ENCODE results near the gene RTN4RL2. TPM values are rescaled to one million over a fixed set of nuclear protein-coding genes. Genes with fewer than 3 reads are reported as not detected.
A peak's percentile ranks its signal among the peaks of the same experiment; 100 is the strongest.

Gene RTN4RL2
- total and polyA plus RNA-seq, 8 donors, result 0.75 to 8.1 (median 0.78) TPM; not detected in 3

DNA sequence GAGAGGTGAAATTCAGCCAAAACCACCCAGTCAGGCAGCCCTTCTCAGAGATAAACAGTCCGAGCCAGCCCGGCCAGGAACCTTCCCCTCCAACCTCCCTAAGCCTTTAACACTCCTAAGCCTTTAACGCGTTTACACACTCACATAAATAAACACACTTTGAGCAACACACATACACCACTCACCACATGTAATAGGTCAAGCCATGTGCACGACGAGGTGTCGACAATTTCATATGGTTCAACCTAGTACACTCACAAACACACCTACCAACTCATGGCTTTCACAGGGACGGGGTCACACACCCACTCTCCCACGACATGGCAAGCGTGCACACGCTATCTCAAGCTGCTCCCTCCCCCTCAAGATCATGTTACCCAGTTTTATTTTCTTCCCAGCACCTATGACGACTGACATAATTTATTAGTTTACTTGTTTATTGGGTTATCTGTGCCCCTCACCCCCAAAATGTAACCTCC lies 39.7 kb downstream of the RTN4RL2 start:
- Histone ChIP-seq H3K27ac (peak overlapping the region; percentile 84 to 92 (median 86)), H3K4me1 (peaks cover 37 to 66% (median 55%) of the 10 kb centered on the region in 4 donors), H3K4me3 (peak overlapping the region; percentile 23 to 32 (median 26)), H3K36me3 (peaks cover 3 to 36% (median 25%) of the 10 kb centered on the region in 4 donors), H3K9me3 (no peaks in the 10 kb centered on the region), H3K27me3 (no peaks in the 10 kb centered on the region)
- intact Hi-C loops (cut with DNase I; ENCODE audit: low total_unique reads), result no loop called here
- 13 to 32% (median 26%) methylated on average over 12 of the region's 12 CpGs for WGBS, 5 donors
- no peak for DNase-seq
- TF ChIP-seq POLR2A (IDR thresholded peaks at IDR 0.05) (no peak), POLR2AphosphoS5 (IDR thresholded peaks at IDR 0.05) (peak in 1 of 3 donors; percentile 42), EP300 (IDR thresholded peaks at IDR 0.05) (no peak)
- TF ChIP-seq, protein P1, sequence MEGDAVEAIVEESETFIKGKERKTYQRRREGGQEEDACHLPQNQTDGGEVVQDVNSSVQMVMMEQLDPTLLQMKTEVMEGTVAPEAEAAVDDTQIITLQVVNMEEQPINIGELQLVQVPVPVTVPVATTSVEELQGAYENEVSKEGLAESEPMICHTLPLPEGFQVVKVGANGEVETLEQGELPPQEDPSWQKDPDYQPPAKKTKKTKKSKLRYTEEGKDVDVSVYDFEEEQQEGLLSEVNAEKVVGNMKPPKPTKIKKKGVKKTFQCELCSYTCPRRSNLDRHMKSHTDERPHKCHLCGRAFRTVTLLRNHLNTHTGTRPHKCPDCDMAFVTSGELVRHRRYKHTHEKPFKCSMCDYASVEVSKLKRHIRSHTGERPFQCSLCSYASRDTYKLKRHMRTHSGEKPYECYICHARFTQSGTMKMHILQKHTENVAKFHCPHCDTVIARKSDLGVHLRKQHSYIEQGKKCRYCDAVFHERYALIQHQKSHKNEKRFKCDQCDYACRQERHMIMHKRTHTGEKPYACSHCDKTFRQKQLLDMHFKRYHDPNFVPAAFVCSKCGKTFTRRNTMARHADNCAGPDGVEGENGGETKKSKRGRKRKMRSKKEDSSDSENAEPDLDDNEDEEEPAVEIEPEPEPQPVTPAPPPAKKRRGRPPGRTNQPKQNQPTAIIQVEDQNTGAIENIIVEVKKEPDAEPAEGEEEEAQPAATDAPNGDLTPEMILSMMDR (IDR thresholded peaks at IDR 0.05), result no peak

DNA sequence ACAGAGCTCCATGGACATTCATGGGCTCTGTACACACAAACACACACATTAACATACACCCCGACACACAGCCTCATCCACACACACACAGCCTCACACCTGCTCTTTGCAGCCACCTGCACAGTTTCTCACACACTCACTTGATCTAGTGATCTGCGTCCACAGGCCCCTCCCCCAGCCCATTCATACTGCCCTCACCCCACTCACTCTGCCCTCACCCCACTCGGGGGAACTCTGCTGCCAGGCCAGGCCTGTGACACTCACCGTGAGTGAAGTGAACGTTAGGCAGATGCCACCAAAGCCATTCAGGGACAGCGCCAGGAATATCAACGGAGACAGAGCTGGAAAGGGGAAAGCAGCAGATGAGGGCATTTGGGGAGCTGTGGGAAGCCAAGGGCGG lies 40.2 kb downstream of the RTN4RL2 start:
- H3K9me3 ChIP-seq, result no peaks in the 10 kb centered on the region
- whole genome bisulfite sequencing, 5 donors, result 72 to 91% (median 75%) methylated on average over 8 of the region's 8 CpGs
- no peaks in the 10 kb centered on the region for H3K27me3 ChIP-seq
- peaks cover 3 to 36% (median 23%) of the 10 kb centered on the region in 4 donors for H3K36me3 ChIP-seq
- DNase-seq, result peak in 1 of 2 donors; percentile 53
- intact Hi-C loops (cut with DNase I; ENCODE audit: low total_unique reads), result no loop called here
- TF ChIP-seq POLR2AphosphoS5 (IDR thresholded peaks at IDR 0.05) (no peak), POLR2A (IDR thresholded peaks at IDR 0.05) (no peak), EP300 (IDR thresholded peaks at IDR 0.05) (no peak)
- TF ChIP-seq, protein P1 (IDR thresholded peaks at IDR 0.05), result no peak
- peaks cover 37 to 66% (median 55%) of the 10 kb centered on the region in 4 donors for H3K4me1 ChIP-seq
- no peak overlapping the region for H3K4me3 ChIP-seq
- peak overlapping the region; percentile 84 to 92 (median 86) for H3K27ac ChIP-seq

- DNase-seq, result no peak
- intact Hi-C loops (cut with DNase I; ENCODE audit: low total_unique reads), result no loop called here
- 89 to 97% (median 92%) methylated on average over 9 to 15 of the region's 15 CpGs for WGBS, 5 donors
- Histone ChIP-seq H3K4me1 (peaks cover 37 to 63% (median 53%) of the 10 kb centered on the region in 4 donors), H3K36me3 (peaks cover under 1 to 36% (median 21%) of the 10 kb centered on the region in 4 donors), H3K4me3 (no peak overlapping the region), H3K27me3 (no peaks in the 10 kb centered on the region), H3K27ac (peak overlapping the region; percentile 84 to 92 (median 86)), H3K9me3 (no peaks in the 10 kb centered on the region)
- TF ChIP-seq POLR2A (IDR thresholded peaks at IDR 0.05) (no peak), EP300 (IDR thresholded peaks at IDR 0.05) (no peak), POLR2AphosphoS5 (IDR thresholded peaks at IDR 0.05) (no peak)
- TF ChIP-seq, protein P1 (IDR thresholded peaks at IDR 0.05), result no peak
Measured at GRCh38 chr11:57500926-57501325, 40.6 kb downstream of the RTN4RL2 start.

DNA sequence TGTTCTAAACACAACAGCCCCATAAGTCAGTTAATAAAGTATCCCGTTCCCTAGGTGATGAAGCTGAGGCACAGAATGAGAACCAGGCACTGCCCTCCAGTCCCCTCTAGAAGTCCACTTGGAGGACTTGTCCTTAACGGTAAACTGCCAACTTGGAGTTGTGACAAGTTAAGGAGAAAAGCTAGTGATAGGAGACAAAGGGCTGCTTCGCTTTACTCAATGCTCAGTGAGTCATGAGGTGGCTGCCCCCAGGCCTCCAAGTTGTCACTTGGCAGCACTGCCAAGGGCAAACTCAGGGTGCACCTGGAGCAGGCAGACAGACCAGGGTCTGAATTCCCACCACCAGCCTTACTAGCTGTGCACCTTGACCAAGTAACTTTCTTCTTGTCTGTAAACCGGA lies 41.6 kb downstream of the RTN4RL2 start:
- peaks cover 0 to 38% (median 20%) of the 10 kb centered on the region in 4 donors for H3K36me3 ChIP-seq
- H3K27me3 ChIP-seq, result no peaks in the 10 kb centered on the region
- no peak overlapping the region for H3K4me3 ChIP-seq
- peak overlapping the region; percentile 37 to 87 (median 84) for H3K27ac ChIP-seq
- no peaks in the 10 kb centered on the region for H3K9me3 ChIP-seq
- TF ChIP-seq EP300 (IDR thresholded peaks at IDR 0.05), result no peak
- TF ChIP-seq, protein P1 (IDR thresholded peaks at IDR 0.05), result no peak
- TF ChIP-seq POLR2AphosphoS5 (IDR thresholded peaks at IDR 0.05), result peak in 1 of 3 donors; percentile 25
- intact Hi-C loops (cut with DNase I; ENCODE audit: low total_unique reads), result no loop called here
- WGBS, 5 donors, result 36 to 59% (median 47%) methylated on average over 4 of the region's 4 CpGs
- peaks cover 37 to 59% (median 47%) of the 10 kb centered on the region in 4 donors for H3K4me1 ChIP-seq
- DNase-seq, result peak; percentile 59 to 69

Data from stomach (tissue), 9 donors.